OCI-LY3 (cell line): ENCODE measurements around the gene TRAPPC4.

Experiments used
- CTCF ChIP-seq: fragments of 200-600, 300-600 bp; sonication (generic); IDR thresholded peaks from 2 replicates; pipeline ENCODE4 v1.5.1; 2014; ENCODE audit warnings: antibody characterized with exemption, low read length, low read depth
- EZH2phosphoT487 ChIP-seq: fragments of 200-600 bp; shearing (Covaris generic); IDR thresholded peaks from 2 replicates; pipeline ENCODE4 v1.6.1; 2018; ENCODE audit warnings: antibody characterized with exemption, mixed run types, low read depth

DNA sequence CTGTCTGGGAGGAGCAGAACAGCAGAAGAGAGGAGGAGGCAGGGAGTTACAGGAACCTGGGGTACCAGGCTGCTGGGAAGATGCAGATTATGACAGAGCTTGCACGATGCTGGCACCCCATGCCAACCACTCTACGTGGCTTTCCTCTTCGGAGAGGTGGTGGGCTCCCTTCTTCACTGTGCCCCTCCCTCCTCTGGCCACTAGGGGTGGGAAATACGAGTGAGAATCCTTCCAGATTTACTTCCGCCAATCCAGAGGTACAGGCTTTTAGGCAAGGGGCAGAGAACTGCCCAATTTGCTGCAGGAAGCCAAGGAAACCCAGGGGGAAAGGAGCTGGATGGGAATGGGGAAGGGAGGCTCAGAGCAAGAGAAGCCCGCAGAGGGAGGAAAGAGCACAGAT is 26.1 kb downstream of the TRAPPC4 start:
- TF ChIP-seq CTCF (no peak), EZH2phosphoT487 (no peak)
